T-helper 2 cell treated with Interferon-gamma antibody and Interleukin-4, amounts not matched to agents 5 μg/mL and 100 μg/mL, for 36 hours (primary cell): ENCODE results near the gene SPAG6.
"Not testable (repeated sequence)": the region's sequence is repeated elsewhere in the genome, so short reads cannot be mapped to it uniquely, and the experiment has no call there.

ENCODE experiments used
- DNase-seq: peaks from one replicate; pipeline ENCODE4 v3.0.0; 2021; ENCODE audit warnings: low spot score
- H3K27ac Mint-ChIP-seq: one replicate; pipeline ENCODE4 v1.8.0; 2021; ENCODE audit warnings: mild to moderate bottlenecking, mixed read lengths
- H3K27me3 Mint-ChIP-seq: one replicate; pipeline ENCODE4 v1.8.0; 2021; ENCODE audit warnings: low read depth, mixed read lengths
- H3K36me3 Mint-ChIP-seq: one replicate; pipeline ENCODE4 v1.8.0; 2021; ENCODE audit warnings: low read depth, mixed read lengths
- H3K4me1 Mint-ChIP-seq: one replicate; pipeline ENCODE4 v1.8.0; 2021; ENCODE audit warnings: low read depth, mixed read lengths
- H3K4me3 Mint-ChIP-seq: one replicate; pipeline ENCODE4 v1.8.0; 2022; ENCODE audit warnings: mild to moderate bottlenecking, moderate library complexity, mixed read lengths
- H3K9me3 Mint-ChIP-seq: one replicate; pipeline ENCODE4 v1.8.0; 2021; ENCODE audit warnings: mixed read lengths

SPAG6 gene

DNA sequence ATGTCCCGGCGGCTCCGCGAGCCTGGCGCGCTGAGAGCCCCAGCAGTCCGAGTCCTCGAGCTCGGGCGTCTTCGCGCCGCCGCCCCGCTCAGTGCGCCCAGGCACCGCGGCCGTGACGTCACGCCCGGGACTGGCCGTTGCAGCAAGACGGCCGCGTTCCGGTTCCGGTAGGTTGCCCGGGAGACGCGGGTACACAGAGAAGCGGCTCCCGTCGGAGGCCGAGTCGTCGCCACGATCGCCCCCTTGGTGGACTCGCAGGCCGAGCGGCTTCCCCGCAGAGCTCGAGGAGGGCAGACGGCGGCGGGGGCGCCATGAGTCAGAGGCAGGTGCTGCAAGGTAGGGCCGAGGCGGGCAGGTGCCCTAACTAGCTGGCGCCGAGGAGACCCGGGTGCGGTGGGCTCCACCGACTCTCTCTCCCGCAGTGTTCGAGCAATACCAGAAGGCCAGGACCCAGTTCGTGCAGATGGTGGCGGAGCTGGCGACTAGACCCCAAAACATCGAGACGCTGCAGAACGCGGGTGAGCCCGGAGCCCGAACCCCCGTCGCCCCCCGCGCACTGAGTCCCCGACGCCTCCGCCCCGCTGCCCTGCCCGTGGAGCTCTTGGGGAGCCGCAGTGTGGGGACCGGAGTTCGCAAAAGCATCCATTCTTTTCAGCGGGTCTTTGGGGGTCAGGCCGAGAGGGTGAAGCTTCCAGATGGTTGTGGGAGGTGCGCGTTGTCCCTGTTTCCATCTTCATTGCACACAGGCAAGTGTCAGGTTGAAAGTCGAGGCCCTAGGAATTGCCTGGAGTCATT, at the start of gene SPAG6:
Gene SPAG6 (plus strand): TSS at position 196 of the 795 bp plus-strand sequence. CDS start 116 bp downstream, at position 312.
- H3K27ac Mint-ChIP-seq = no peak within 1 kb of the TSS
- H3K4me1 Mint-ChIP-seq = peaks cover 19% of the 10 kb centered on the region
- no peaks in the 10 kb centered on the region for H3K9me3 Mint-ChIP-seq
- peaks cover 5% of the 10 kb centered on the region for H3K36me3 Mint-ChIP-seq
- peak within 1 kb of the TSS; percentile 71 for H3K4me3 Mint-ChIP-seq
- H3K27me3 Mint-ChIP-seq = peaks cover 74% of the 10 kb centered on the region
- DNase-seq = peak; percentile 61

DNA sequence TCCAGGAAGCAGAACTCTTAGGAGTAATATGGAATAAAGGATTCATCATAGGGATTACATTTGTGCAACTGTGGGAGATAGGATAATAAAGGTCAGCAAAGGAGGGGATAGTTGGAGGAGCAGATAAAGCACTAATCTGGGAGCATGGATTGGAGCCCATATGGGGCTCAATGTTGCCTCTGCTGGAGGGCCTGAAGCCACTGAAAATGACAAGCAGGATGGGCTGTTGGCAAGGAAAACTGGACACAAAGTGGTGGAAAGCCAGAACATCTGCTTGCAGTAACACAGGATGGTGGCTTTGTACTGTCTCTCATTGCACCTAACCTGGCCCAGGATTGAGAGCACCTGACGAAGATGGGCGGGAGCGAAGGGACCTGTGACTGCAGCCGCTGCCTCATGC, 44.1 kb upstream of the SPAG6 start:
- H3K4me1 Mint-ChIP-seq = no peaks in the 10 kb centered on the region
- no peaks in the 10 kb centered on the region for H3K9me3 Mint-ChIP-seq
- H3K36me3 Mint-ChIP-seq = no peaks in the 10 kb centered on the region
- DNase-seq = no peak
- no peak overlapping the region for H3K4me3 Mint-ChIP-seq
- H3K27me3 Mint-ChIP-seq = peaks cover 4% of the 10 kb centered on the region
- no peak overlapping the region for H3K27ac Mint-ChIP-seq

- Mint-ChIP-seq H3K9me3 (no peaks in the 10 kb centered on the region), H3K36me3 (no peaks in the 10 kb centered on the region), H3K4me1 (peaks cover 4% of the 10 kb centered on the region), H3K4me3 (no peak overlapping the region), H3K27ac (no peak overlapping the region), H3K27me3 (no peaks in the 10 kb centered on the region)
- DNase-seq = no peak
Measured at GRCh38 chr10:22303461-22303860, 41.8 kb upstream of the SPAG6 start.

DNA sequence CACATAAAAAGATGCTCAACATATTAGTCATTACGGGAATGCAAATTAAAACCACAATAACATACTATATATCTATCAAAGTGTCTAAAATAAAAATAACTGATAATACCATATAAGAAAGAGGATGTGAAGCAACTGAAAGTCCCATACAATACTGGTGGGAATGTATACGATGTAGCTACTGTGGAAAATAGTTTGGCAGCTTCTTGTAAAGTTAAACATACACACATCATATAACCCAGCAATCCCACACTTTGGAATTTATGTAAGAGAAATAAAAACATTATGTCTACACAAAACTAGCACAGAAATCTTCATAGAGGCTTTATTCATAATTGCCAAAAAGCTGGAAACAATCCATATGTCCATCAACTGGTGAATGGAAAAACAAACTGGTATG, 39.6 kb upstream of the SPAG6 start:
- H3K9me3 Mint-ChIP-seq = no peaks in the 10 kb centered on the region

GRCh38 chr10:22308390-22308789, 36.9 kb upstream of the SPAG6 start:
- H3K9me3 Mint-ChIP-seq = no peaks in the 10 kb centered on the region
- H3K4me1 Mint-ChIP-seq = peaks cover 11% of the 10 kb centered on the region
- peak; percentile 54 for DNase-seq
- H3K36me3 Mint-ChIP-seq = no peaks in the 10 kb centered on the region
- H3K27ac Mint-ChIP-seq = no peak overlapping the region
- H3K27me3 Mint-ChIP-seq = no peaks in the 10 kb centered on the region
- H3K4me3 Mint-ChIP-seq = no peak overlapping the region

More for the DNA sequence above, 39.6 kb upstream of the SPAG6 start:
- Mint-ChIP-seq H3K27ac (no peak overlapping the region), H3K27me3 (no peaks in the 10 kb centered on the region), H3K4me1 (peaks cover 9% of the 10 kb centered on the region), H3K4me3 (no peak overlapping the region), H3K36me3 (no peaks in the 10 kb centered on the region)
- DNase-seq = no peak

DNA sequence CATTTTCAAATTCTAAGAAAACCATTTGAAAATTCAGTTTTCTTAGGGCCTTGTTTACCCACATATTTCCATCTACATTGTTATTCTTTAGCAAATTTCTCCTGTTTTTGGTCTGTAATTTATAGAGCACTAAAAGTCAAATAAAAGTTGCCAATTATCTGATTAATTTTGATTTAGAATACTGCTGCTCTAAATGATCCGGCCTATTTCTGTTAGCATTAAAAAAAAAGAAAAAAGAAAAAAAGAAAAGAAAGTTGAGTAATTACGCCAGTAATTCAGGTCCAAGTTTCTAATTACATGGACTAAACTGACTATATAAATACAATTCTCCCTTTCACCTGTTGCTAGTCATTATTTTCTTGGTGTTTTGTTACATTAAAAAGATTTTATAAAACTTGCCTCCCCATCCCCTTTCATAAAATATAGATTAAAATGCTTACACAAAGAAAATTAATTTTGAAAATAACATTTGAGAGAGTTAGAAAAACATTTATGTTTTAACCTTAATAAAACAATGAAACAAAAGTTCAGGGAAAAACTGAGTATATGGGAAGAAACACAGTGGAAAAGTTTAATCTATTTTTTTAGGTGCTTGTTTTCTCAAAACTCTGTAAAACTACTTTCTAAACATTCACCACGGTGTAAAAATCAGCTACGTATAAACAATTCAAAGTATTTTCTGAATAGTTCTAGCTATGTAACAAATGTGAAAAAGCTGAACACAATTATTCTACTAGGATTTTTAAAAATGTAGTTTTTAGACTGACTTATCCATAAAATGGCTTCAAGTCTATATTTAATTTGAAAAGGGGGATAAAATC, 35.9 kb upstream of the SPAG6 start:
- no peaks in the 10 kb centered on the region for H3K36me3 Mint-ChIP-seq
- peaks cover 11% of the 10 kb centered on the region for H3K4me1 Mint-ChIP-seq
- H3K9me3 Mint-ChIP-seq = no peaks in the 10 kb centered on the region
- DNase-seq = no peak
- H3K4me3 Mint-ChIP-seq = no peak overlapping the region
- H3K27ac Mint-ChIP-seq = peak overlapping the region; percentile 68
- no peaks in the 10 kb centered on the region for H3K27me3 Mint-ChIP-seq

DNA sequence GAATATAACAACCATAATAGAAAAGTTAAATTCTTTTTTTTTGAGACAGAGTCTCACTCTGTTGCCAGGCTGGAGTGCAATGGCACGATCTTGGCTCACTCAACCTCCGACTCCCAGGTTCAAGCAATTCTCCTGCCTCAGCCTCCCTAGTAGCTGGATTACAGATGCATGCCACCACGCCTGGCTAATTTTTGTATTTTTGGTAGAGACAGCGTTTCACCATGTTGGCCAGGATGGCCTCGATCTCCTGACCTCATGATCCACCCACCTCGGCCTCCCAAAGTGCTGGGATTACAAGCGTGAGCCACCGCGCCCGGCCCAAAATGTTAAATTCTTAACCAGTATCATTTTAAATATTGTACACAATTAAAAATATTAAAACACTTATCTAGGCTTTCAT, 35.3 kb upstream of the SPAG6 start:
- not testable (repeated sequence) for H3K27ac Mint-ChIP-seq, H3K27me3 Mint-ChIP-seq, H3K4me3 Mint-ChIP-seq, H3K36me3 Mint-ChIP-seq, H3K9me3 Mint-ChIP-seq, DNase-seq
- H3K4me1 Mint-ChIP-seq = peaks cover 16% of the 10 kb centered on the region

- no peak overlapping the region for H3K4me3 Mint-ChIP-seq
- peaks cover 2% of the 10 kb centered on the region for H3K36me3 Mint-ChIP-seq
- H3K27ac Mint-ChIP-seq = no peak overlapping the region
- DNase-seq = no peak
- H3K9me3 Mint-ChIP-seq = no peaks in the 10 kb centered on the region
- peaks cover 23% of the 10 kb centered on the region for H3K4me1 Mint-ChIP-seq
- peaks cover 4% of the 10 kb centered on the region for H3K27me3 Mint-ChIP-seq
Measured at GRCh38 chr10:22310928-22311327, 34.4 kb upstream of the SPAG6 start.

GRCh38 chr10:22314852-22315251, 30.4 kb upstream of the SPAG6 start:
- peaks cover 14% of the 10 kb centered on the region for H3K27me3 Mint-ChIP-seq
- H3K36me3 Mint-ChIP-seq = peaks cover 13% of the 10 kb centered on the region
- no peak for DNase-seq
- no peaks in the 10 kb centered on the region for H3K9me3 Mint-ChIP-seq
- H3K4me1 Mint-ChIP-seq = peaks cover 36% of the 10 kb centered on the region
- H3K27ac Mint-ChIP-seq = peak overlapping the region; percentile 99
- peak overlapping the region; percentile 95 for H3K4me3 Mint-ChIP-seq

GRCh38 chr10:22315455-22316285, 29.6 kb upstream of the SPAG6 start:
- Mint-ChIP-seq H3K27me3 (peaks cover 18% of the 10 kb centered on the region), H3K27ac (peak overlapping the region; percentile 99), H3K36me3 (peaks cover 17% of the 10 kb centered on the region), H3K4me1 (peaks cover 40% of the 10 kb centered on the region), H3K9me3 (no peaks in the 10 kb centered on the region), H3K4me3 (peak overlapping the region; percentile 95)
- no peak for DNase-seq

DNA sequence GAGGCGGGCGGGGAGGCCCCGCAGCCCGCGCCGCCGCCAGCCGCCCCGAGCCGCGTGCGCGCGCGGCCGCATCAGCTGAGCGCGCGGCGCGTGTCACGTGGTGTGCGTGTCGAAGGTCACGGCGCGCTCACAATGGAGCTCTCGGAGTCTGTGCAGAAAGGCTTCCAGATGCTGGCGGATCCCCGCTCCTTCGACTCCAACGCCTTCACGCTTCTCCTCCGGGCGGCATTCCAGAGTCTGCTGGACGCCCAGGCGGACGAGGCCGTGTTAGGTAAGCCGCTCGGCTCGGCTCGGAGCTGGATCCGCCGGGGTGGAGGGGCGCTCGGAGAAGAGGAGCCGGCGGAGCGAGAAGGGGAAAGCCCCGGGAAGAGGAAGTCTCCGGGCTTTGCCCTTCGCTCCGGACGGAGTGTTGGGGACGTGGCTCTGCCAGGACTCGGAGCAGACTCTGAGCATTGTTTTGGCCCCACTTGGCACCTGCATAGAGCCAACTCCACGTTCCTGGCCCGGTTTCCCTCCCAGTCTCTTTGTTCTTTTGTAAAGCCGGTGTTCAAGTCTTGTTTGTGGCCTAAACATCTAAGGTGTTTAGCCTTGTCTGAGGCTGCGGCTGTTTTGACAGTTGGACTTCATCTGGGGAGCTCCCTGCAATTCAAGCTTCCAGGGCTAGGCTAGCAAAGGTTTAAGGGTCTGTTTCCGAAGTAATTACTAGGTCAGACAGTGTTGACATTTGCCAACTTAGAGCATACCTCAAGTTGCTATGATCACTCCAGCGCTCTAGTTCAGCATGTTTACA, 28.8 kb upstream of the SPAG6 start, which contains the start of gene COMMD3:
Gene COMMD3 (plus strand): TSS at position 103 of the 790 bp plus-strand sequence. CDS start 30 bp downstream, at position 133.
- Mint-ChIP-seq H3K4me1 (peaks cover 38% of the 10 kb centered on the region), H3K9me3 (no peaks in the 10 kb centered on the region), H3K27ac (peak within 1 kb of the TSS; percentile 99), H3K27me3 (peaks cover 18% of the 10 kb centered on the region), H3K36me3 (peaks cover 17% of the 10 kb centered on the region), H3K4me3 (peak within 1 kb of the TSS; percentile 95)
- peak; percentile 86 for DNase-seq

GRCh38 chr10:22317076-22317370, 28.3 kb upstream of the SPAG6 start:
- H3K9me3 Mint-ChIP-seq = no peaks in the 10 kb centered on the region
- peak overlapping the region; percentile 91 for H3K4me3 Mint-ChIP-seq
- H3K27ac Mint-ChIP-seq = peak overlapping the region; percentile 91
- no peak for DNase-seq
- H3K36me3 Mint-ChIP-seq = peaks cover 17% of the 10 kb centered on the region
- peaks cover 20% of the 10 kb centered on the region for H3K27me3 Mint-ChIP-seq
- peaks cover 38% of the 10 kb centered on the region for H3K4me1 Mint-ChIP-seq
